ENCODE data around the gene AGBL1. TPM values are rescaled to one million over a fixed set of nuclear protein-coding genes. Genes with fewer than 3 reads are reported as not detected.

Gene AGBL1
- total and polyA plus RNA-seq, 4 donors, result not detected

DNA sequence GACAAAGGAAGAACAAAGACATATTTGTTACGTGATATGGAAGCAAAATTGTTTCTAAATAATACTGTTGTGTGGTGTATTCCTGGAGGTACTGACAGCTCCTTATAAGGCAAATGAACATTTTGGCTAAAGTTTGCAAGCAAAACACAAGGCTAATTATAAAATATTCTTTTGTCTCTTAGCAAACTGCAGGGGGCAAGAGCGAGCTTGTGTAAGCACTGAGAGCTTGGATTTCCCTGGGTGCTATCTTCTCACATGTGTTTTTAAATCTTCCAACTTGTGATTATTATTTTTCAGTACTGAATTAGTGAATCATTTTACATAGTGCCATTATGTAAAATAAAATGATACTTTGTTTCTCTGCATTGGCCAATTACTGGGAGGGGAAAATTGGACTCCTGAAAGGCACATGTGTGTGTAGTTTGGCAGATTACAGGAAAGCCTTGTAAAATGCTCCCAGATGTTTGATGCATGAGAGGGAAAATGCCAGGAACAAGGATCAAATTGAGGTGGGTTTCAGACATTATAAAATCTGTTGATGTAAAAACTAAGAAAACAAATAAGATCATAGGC lies 611.5 kb downstream of the AGBL1 start:
- 28% methylated on average over 2 of the region's 2 CpGs for WGBS
- Histone ChIP-seq H3K9me3 (ENCODE audit: control insufficient read depth in 4 of 4, low read length in 3 of 4) (no peaks in the 10 kb centered on the region), H3K9ac (ENCODE audit: low read depth in 1 of 2, low read length in 2 of 2) (no peak overlapping the region), H3K36me3 (ENCODE audit: control insufficient read depth in 4 of 4, insufficient read depth in 3 of 4, low read depth in 1 of 4, low read length in 3 of 4) (no peaks in the 10 kb centered on the region), H3K27ac (ENCODE audit: low read depth in 1 of 2, low read length in 2 of 2) (no peak overlapping the region), H3K27me3 (ENCODE audit: control insufficient read depth in 4 of 4, insufficient read depth in 4 of 4, low read length in 3 of 4) (no peaks in the 10 kb centered on the region), H3K4me1 (ENCODE audit: control insufficient read depth in 4 of 4, insufficient read depth in 4 of 4, low read length in 3 of 4) (no peaks in the 10 kb centered on the region), H3K4me3 (ENCODE audit: low read depth in 1 of 3, low read length in 3 of 3) (no peak overlapping the region)
- TF ChIP-seq, protein P1, sequence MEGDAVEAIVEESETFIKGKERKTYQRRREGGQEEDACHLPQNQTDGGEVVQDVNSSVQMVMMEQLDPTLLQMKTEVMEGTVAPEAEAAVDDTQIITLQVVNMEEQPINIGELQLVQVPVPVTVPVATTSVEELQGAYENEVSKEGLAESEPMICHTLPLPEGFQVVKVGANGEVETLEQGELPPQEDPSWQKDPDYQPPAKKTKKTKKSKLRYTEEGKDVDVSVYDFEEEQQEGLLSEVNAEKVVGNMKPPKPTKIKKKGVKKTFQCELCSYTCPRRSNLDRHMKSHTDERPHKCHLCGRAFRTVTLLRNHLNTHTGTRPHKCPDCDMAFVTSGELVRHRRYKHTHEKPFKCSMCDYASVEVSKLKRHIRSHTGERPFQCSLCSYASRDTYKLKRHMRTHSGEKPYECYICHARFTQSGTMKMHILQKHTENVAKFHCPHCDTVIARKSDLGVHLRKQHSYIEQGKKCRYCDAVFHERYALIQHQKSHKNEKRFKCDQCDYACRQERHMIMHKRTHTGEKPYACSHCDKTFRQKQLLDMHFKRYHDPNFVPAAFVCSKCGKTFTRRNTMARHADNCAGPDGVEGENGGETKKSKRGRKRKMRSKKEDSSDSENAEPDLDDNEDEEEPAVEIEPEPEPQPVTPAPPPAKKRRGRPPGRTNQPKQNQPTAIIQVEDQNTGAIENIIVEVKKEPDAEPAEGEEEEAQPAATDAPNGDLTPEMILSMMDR (IDR thresholded peaks at IDR 0.05; ENCODE audit: low read depth, low read length, missing input control), result no peak
- TF ChIP-seq GABPA (IDR thresholded peaks at IDR 0.05 in 1 of 2, conservative IDR thresholded peaks at IDR 0.05 in 1 of 2) (no peak), RAD21 (IDR thresholded peaks at IDR 0.05) (peak; percentile 9 to 35)
- no peak for DNase-seq (ENCODE audit: low spot score)

DNA sequence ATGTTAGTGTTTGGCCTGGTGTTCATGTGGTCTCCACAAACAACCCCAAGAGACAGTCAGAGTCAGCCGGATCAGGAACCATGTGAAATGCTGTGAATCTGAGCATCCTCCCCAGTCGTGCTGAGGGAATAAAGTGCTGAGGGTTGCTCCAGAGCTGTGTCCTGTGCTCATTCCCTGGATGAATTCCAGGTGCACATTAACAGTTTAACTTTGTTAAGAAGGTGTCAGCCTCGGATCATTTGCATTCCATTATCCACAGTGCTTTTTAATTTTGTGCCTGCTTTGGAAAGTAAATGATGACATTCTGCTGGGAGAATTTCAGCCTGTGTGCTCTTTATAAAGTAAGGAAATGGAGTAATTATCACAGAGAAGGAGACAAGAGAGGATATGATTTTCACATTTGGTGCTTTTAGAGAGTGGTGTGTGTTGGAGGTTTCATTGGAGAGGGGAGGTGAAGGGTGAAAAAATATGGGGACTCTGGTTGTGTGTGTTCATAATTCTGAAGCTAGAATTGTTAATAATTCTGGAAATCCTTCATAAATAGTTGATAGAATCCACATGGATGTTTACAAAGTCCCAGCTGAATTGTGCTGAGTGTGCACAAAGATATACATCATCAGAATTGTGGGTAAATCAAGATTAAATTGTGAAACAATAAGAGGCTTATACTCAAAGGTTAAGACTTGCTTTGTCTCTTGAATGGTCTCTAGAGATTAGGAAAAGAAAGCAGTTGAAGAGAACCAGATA lies 621.4 kb downstream of the AGBL1 start:
- Histone ChIP-seq H3K27ac (ENCODE audit: low read depth in 1 of 2, low read length in 2 of 2) (no peak overlapping the region), H3K4me3 (ENCODE audit: low read depth in 1 of 3, low read length in 3 of 3) (no peak overlapping the region), H3K36me3 (ENCODE audit: control insufficient read depth in 4 of 4, insufficient read depth in 3 of 4, low read depth in 1 of 4, low read length in 3 of 4) (no peaks in the 10 kb centered on the region), H3K27me3 (ENCODE audit: control insufficient read depth in 4 of 4, insufficient read depth in 4 of 4, low read length in 3 of 4) (no peaks in the 10 kb centered on the region), H3K4me1 (ENCODE audit: control insufficient read depth in 4 of 4, insufficient read depth in 4 of 4, low read length in 3 of 4) (no peaks in the 10 kb centered on the region), H3K9ac (ENCODE audit: low read depth in 1 of 2, low read length in 2 of 2) (no peak overlapping the region), H3K9me3 (ENCODE audit: control insufficient read depth in 4 of 4, low read length in 3 of 4) (no peaks in the 10 kb centered on the region)
- TF ChIP-seq GABPA (IDR thresholded peaks at IDR 0.05 in 1 of 2, conservative IDR thresholded peaks at IDR 0.05 in 1 of 2) (no peak), RXRA (IDR thresholded peaks at IDR 0.05) (no peak), HNF4A (conservative IDR thresholded peaks at IDR 0.05) (no peak), SP1 (IDR thresholded peaks at IDR 0.05) (no peak), TAF1 (conservative IDR thresholded peaks at IDR 0.05) (no peak), FOXA1 (IDR thresholded peaks at IDR 0.05) (no peak), YY1 (IDR thresholded peaks at IDR 0.05) (no peak), RAD21 (IDR thresholded peaks at IDR 0.05) (no peak), NR2F2 (IDR thresholded peaks at IDR 0.05) (no peak), FOXA2 (IDR thresholded peaks at IDR 0.05) (no peak)
- TF ChIP-seq, protein P1 (IDR thresholded peaks at IDR 0.05; ENCODE audit: low read depth, low read length, missing input control), result no peak
- TF ChIP-seq, protein P2, sequence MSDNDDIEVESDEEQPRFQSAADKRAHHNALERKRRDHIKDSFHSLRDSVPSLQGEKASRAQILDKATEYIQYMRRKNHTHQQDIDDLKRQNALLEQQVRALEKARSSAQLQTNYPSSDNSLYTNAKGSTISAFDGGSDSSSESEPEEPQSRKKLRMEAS (IDR thresholded peaks at IDR 0.05), result no peak
- TF ChIP-seq, protein P3, sequence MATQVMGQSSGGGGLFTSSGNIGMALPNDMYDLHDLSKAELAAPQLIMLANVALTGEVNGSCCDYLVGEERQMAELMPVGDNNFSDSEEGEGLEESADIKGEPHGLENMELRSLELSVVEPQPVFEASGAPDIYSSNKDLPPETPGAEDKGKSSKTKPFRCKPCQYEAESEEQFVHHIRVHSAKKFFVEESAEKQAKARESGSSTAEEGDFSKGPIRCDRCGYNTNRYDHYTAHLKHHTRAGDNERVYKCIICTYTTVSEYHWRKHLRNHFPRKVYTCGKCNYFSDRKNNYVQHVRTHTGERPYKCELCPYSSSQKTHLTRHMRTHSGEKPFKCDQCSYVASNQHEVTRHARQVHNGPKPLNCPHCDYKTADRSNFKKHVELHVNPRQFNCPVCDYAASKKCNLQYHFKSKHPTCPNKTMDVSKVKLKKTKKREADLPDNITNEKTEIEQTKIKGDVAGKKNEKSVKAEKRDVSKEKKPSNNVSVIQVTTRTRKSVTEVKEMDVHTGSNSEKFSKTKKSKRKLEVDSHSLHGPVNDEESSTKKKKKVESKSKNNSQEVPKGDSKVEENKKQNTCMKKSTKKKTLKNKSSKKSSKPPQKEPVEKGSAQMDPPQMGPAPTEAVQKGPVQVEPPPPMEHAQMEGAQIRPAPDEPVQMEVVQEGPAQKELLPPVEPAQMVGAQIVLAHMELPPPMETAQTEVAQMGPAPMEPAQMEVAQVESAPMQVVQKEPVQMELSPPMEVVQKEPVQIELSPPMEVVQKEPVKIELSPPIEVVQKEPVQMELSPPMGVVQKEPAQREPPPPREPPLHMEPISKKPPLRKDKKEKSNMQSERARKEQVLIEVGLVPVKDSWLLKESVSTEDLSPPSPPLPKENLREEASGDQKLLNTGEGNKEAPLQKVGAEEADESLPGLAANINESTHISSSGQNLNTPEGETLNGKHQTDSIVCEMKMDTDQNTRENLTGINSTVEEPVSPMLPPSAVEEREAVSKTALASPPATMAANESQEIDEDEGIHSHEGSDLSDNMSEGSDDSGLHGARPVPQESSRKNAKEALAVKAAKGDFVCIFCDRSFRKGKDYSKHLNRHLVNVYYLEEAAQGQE (IDR thresholded peaks at IDR 0.05), result no peak
- TF ChIP-seq, protein P4, sequence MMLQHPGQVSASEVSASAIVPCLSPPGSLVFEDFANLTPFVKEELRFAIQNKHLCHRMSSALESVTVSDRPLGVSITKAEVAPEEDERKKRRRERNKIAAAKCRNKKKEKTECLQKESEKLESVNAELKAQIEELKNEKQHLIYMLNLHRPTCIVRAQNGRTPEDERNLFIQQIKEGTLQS (IDR thresholded peaks at IDR 0.05), result no peak
- 44% methylated on average over 3 of the region's 3 CpGs for WGBS
- no peak for DNase-seq (ENCODE audit: low spot score)
